ENCODE results near the gene RIIAD1. TPM values are rescaled to one million over a fixed set of nuclear protein-coding genes. Genes with fewer than 3 reads are reported as not detected.

The RIIAD1 gene
- total RNA-seq, 4 donors from 2014 or later, result not detected

DNA sequence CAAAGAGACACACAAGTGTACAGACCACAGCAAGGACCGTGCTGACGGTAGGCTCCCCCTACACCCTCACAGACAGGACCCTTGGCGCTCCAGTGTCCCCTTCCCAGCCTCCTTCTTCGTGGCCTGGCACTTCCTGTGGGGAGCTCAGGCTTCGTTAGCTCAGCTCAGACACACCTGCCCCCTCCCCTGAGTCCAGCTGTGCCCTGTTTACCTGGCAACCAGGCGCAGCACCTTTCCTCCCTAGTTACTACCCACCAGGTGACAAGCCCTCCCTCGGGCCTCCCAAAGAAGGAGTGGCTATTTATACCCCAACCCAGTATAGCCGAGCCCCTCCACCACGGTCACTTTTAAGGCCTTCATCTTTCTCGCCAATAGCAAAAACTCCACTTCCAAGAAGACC lies 9.4 kb upstream of the RIIAD1 start:
- in situ Hi-C loops (cut with MboI; ENCODE audit: low sequenced_read_pairs in 4 of 4), result no loop called here
- Histone ChIP-seq H3K27me3 (peaks cover 9 to 15% (median 15%) of the 10 kb centered on the region in 3 donors), H3K4me1 (no peaks in the 10 kb centered on the region), H3K9me3 (no peaks in the 10 kb centered on the region), H3K27ac (no peak overlapping the region), H3K36me3 (no peaks in the 10 kb centered on the region), H3K4me3 (no peak overlapping the region)
- TF ChIP-seq POLR2A (IDR thresholded peaks at IDR 0.05), result no peak
- TF ChIP-seq, protein P1, sequence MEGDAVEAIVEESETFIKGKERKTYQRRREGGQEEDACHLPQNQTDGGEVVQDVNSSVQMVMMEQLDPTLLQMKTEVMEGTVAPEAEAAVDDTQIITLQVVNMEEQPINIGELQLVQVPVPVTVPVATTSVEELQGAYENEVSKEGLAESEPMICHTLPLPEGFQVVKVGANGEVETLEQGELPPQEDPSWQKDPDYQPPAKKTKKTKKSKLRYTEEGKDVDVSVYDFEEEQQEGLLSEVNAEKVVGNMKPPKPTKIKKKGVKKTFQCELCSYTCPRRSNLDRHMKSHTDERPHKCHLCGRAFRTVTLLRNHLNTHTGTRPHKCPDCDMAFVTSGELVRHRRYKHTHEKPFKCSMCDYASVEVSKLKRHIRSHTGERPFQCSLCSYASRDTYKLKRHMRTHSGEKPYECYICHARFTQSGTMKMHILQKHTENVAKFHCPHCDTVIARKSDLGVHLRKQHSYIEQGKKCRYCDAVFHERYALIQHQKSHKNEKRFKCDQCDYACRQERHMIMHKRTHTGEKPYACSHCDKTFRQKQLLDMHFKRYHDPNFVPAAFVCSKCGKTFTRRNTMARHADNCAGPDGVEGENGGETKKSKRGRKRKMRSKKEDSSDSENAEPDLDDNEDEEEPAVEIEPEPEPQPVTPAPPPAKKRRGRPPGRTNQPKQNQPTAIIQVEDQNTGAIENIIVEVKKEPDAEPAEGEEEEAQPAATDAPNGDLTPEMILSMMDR (IDR thresholded peaks at IDR 0.05 in 4 of 5, conservative IDR thresholded peaks at IDR 0.05 in 1 of 5), result no peak
- DNase-seq (no peak), ATAC-seq (no peak)
- intact Hi-C loops (cut with DNase I; ENCODE audit: low total_unique reads), result no loop called here

DNA sequence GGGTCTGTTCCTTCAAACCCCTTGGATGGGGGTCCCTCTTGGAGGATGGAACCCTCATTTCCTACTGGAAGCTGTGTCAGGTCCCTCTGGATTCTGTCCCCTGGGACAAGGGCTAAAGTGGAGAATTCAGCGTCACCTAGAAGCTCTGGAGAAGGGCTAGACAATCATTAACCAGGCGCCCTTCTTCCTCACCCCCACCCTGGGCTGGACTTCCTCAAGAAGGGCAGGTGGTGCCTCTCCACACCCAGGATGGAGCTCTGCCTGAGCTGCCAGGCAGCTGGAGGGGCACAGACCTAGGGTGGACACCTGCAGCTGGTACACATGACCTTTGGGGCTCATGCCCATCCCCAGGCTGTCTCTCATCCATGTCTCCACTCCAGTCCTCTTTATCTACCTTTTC lies 8.3 kb upstream of the RIIAD1 start:
- Histone ChIP-seq H3K36me3 (no peaks in the 10 kb centered on the region), H3K4me3 (no peak overlapping the region), H3K27me3 (peaks cover 13 to 26% (median 23%) of the 10 kb centered on the region in 3 donors), H3K9me3 (no peaks in the 10 kb centered on the region), H3K4me1 (peaks cover 0 to 6% of the 10 kb centered on the region in 2 donors), H3K27ac (no peak overlapping the region)
- DNase-seq, result no peak
- in situ Hi-C loops (cut with MboI; ENCODE audit: low sequenced_read_pairs in 4 of 4), result no loop called here
- TF ChIP-seq, protein P1 (IDR thresholded peaks at IDR 0.05 in 4 of 5, conservative IDR thresholded peaks at IDR 0.05 in 1 of 5), result no peak
- TF ChIP-seq POLR2A (IDR thresholded peaks at IDR 0.05), result no peak
- intact Hi-C loops (cut with DNase I; ENCODE audit: low total_unique reads), result no loop called here
- no peak for ATAC-seq

DNA sequence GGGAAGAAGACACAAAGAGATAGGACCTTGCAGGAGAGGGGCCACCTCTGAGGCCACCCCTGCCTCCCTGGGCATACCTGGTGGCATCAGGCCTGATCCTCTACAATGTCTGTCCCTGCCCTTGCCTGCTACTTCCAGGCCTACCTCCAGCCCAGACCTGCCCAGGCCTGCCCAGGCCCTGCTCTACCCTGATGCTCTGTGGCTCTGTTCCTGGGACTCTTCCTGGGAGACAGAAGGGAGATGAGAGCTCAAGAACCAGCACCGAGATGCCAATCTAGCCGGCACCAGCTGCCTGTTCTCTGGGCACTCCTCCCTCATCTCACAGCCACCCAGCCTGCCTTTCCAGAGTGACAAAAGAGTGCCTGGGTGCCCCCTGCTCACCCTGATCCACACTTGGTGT lies 7.4 kb upstream of the RIIAD1 start:
- intact Hi-C loops (cut with DNase I; ENCODE audit: low total_unique reads), result no loop called here
- no peaks in the 10 kb centered on the region for H3K9me3 ChIP-seq
- DNase-seq (no peak), ATAC-seq (no peak)
- H3K27me3 ChIP-seq, result peaks cover 13 to 28% (median 23%) of the 10 kb centered on the region in 3 donors
- H3K4me1 ChIP-seq, result peaks cover 0 to 6% of the 10 kb centered on the region in 2 donors
- TF ChIP-seq, protein P1 (IDR thresholded peaks at IDR 0.05 in 4 of 5, conservative IDR thresholded peaks at IDR 0.05 in 1 of 5), result no peak
- TF ChIP-seq POLR2A (IDR thresholded peaks at IDR 0.05), result no peak
- in situ Hi-C loops (cut with MboI; ENCODE audit: low sequenced_read_pairs in 4 of 4), result no loop called here
- H3K4me3 ChIP-seq, result no peak overlapping the region
- H3K27ac ChIP-seq, result no peak overlapping the region
- H3K36me3 ChIP-seq, result no peaks in the 10 kb centered on the region

- Histone ChIP-seq H3K4me3 (no peak overlapping the region), H3K36me3 (no peaks in the 10 kb centered on the region), H3K27me3 (peaks cover 13 to 28% (median 23%) of the 10 kb centered on the region in 3 donors), H3K27ac (no peak overlapping the region), H3K4me1 (peaks cover 0 to 7% of the 10 kb centered on the region in 2 donors), H3K9me3 (no peaks in the 10 kb centered on the region)
- no peak for ATAC-seq
- in situ Hi-C loops (cut with MboI; ENCODE audit: low sequenced_read_pairs in 4 of 4) (no loop called here), intact Hi-C loops (cut with DNase I; ENCODE audit: low total_unique reads) (no loop called here)
- DNase-seq, result no peak
- TF ChIP-seq, protein P1 (IDR thresholded peaks at IDR 0.05 in 4 of 5, conservative IDR thresholded peaks at IDR 0.05 in 1 of 5), result no peak
- no peak for TF ChIP-seq POLR2A (IDR thresholded peaks at IDR 0.05)
These were observed 6.2 kb upstream of the RIIAD1 start for GRCh38 chr1:151714820-151715725.

Measured in gastrocnemius medialis (tissue), 4 donors.